GM19372 (cell line): ENCODE measurements around the gene RAB6B.

Source experiments
- ATAC-seq: cut with Tn5 transposase; IDR thresholded peaks from one replicate; pipeline ENCODE4 v1.9.1; 2021; ENCODE audit warnings: mild to moderate bottlenecking, low read depth, moderate library complexity; ENCODE audit not compliant: unreplicated experiment

Gene RAB6B

DNA sequence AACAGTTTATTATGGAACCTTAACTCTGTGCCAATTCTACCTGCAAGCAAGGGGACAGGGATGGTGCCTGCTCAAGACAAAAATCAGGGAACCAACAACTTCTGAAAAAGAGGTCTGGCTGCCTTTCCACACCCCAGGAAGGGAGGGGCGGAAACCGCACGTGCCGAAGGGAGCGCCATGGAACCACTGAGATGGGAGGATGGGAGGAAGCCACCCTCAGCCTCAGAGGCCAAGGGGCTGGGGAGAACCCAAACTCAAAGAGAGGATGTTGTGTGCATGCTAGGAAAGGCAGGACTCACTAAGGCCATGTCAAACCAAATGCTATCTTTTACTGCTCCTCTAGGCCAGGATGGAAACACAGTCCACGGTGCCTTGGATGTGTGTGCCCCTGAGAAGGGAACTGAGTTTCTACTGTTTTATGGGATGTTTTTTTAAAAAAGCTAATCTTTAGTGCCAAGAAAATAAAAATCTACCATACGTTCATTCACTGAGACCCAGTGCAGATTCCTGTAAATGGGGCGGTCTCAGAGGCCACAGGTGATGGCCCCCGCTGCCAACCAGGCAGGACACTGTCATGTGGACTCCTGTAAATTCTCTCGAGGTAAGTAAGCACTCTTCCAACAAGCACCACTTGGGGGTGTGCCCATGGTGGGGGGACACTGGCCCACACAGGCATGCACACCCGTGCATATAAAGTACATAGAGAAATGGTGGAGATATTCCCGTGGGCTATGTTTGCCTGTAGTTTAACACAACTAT, 69.5 kb downstream of the RAB6B start:
- ATAC-seq = no peak

DNA sequence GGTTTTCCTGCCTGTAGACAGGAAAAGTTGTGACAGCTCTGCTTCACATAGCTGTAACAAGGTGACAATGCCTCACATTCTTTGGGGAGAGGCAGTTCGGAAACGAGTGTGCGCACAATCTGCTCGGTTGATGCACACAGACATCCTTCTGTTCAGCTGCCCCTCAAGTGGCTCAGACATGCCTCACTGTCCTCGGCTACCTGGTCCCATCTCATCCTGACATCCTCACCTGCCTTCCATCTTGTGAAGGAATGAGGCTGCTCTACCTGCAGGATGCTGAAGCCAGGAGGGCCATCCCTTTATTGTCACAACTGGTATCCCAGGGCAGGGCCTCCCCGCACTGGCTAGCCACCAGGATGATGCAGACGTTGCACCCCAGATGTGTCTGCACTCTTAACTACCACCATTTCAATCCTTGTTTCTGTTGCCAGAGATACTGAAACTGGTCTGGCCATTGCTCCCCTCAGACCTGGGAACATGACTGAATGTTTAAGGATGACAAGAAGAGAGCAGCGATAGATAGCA, 70.7 kb downstream of the RAB6B start:
- ATAC-seq = no peak

DNA sequence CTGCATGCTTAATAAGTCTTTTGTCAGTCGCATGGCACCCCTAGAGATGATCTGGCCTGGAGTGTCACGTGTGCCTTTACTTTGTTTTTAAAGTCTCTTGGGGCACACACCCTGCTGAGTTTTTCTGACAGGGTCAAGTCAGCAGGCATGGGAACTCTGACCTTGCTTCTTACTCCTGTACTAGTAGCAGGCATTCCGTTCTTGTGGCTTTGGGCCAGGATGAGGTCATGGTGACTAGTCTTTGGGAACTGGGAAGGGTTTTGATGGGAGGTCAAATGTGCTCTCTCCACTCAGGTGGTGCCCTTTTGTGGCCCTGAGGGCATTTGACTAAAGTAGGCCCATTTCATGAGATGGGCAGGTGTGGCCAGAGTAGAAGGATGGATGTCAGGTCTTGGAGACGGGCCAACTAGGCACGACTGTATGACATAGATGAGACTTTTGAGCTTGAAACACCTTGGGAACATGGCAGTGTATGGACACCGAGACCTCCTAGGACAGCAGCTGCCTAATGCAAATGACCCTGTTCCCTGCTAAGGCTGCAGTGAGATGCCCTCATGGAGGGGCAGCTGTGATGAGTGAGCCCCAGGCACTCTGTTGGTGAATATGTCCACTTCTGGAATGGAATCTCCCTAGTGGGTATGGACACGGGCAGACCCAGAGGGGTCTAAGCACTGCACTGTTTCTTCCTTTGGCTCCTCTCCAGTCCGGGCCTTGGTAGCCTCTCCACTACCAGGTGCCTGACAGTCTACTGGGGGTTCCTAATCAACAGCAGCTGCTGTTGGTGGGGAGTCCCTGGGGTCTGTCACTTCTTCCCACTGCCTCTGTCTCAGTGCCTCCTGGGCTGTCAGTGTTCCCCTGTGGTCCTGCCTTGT, 73.7 kb downstream of the RAB6B start:
- ATAC-seq = no peak

DNA sequence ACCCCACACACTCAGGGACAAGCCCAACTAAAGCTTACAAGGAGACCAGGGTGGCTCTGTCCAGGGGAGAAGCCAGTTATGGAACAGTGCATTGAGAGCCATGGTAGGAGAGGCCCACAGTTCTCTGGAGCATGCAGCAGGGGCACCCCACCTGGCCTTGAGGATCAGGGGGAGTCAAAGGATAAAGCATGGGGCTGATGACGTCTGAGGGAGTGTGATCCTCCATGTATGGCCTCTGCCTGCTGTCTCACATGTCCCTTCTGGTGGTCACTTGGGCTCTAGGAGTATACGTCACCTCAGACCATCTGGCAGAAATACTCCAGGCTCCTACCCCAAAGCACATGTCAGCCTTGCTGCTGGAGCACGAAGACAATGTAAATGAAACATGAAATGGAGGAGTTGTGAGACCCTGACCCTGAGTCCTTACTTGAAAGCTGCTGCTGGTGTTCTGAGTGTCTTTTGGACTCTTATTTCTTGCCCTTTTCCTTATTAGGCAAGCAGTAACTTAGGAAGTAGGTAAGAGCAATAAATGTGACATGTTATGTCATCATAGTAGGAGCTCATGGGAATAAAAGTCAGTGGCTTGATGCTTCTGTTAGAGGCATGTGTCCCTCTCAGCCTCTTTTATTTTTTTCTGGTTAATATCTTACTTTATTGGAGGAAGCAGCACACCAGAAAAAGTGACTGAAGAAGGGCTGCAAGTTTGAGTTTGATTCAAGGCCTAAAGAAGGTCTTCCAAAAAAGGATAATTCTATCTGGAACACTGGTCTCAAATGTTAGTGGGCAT, 74.6 kb downstream of the RAB6B start:
- ATAC-seq = no peak

DNA sequence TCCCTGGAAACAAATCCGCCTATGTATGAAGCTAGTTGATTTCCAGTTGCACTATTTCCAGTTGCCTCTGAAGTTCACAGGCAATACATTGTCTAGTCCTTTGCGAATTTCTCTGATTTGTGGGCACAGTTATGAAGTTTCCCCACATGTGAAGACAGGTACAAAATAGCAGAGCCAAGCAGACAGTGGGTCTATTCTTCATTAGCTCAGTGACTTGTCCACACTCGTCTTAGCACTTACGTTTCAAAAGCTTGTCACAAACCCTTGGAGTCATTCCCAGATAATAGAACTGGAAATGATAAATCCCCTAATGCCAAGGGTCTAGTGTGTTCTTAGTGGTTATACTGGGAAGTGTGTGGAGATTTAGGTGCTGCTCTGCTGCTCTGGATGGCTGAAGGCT, 75.6 kb downstream of the RAB6B start:
- no peak for ATAC-seq

DNA sequence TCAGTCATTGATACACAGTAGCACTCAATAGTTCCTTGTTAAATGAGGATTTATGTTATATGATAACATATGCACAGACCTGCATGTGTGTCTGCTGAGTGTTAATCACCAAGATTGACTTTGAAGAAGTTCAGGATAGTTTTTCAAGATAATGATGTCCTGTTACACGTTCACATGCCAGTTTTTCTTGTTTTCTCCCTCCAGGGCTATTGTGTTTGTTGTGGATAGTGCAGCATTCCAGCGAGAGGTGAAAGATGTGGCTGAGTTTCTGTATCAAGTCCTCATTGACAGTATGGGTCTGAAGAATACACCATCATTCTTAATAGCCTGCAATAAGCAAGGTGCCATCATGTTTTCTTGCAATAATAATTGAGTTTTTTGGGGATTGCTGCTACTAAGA, 80.3 kb downstream of the RAB6B start:
- no peak for ATAC-seq

DNA sequence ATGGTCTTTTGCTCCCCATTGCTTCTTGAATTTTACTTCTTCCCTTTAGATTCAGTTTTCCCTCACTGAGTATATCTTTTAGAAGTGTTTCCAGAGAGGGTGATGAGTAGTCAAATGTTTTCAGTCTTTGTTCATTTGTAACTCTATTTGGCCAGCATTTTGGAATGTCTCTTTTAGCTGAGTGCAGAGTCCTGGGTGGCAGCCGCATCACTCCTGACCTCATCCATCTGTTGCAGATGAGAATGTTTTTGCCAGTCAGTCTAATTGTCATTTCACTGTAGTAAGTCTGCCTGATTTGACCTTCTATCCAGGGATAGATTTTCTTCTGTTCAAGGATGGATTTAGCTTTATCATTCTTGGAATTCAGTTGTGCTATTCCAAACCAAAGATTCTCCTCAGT, 82.8 kb downstream of the RAB6B start:
- ATAC-seq = no peak

DNA sequence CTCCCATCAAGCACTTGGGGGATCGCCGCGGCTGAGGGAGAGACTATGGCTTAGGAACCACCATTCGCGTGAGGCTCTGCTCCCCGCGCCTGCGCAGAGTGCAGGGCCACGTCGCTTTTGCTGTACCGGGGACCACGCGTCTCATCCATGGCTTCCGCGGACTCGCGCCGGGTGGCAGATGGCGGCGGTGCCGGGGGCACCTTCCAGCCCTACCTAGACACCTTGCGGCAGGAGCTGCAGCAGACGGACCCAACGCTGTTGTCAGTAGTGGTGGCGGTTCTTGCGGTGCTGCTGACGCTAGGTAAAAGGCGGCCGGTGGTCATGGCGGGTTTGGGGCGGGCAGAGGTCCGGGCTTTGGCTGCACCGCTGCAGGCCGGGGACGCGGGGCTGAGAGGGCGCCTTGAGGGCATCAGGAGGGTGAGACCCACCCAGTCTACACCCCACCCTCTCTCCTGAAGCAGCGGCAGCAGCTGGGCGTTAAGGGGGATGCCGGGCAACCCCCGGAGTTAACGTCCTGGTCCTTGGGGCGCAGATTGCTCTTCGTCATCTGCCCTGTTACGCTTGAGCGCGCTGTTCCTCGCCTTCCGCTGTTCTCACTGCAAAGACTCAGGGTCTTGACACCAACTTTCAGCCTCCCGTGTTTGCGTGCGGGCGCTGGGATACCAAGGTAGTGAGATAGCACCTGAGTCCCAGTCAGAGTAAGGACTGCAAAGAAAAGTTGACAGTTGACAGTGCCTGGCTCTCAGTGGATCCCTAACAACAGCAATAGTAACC, 89.8 kb downstream of the RAB6B start, which contains the start of gene SRPRB:
TSS of gene SRPRB (plus strand) at position 114 of the 774 bp plus-strand sequence. CDS start at position 148, 34 bp downstream.
- peak; percentile 98 for ATAC-seq

DNA sequence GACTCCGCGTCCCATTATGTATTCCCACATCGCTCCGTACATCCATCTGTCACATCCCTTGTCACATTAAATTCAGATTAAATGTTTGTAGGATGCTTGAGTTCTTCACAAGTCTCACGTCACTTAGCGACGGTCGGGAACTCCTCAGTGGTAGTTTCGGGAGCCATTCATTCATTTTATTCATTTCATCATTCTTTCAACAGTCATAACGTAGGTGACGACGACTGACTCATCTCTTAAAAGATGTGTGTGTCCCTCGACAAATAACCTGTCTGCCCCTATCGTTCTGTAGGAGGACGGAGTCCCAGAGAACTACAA, 90.3 kb downstream of the RAB6B start:
- no peak for ATAC-seq

DNA sequence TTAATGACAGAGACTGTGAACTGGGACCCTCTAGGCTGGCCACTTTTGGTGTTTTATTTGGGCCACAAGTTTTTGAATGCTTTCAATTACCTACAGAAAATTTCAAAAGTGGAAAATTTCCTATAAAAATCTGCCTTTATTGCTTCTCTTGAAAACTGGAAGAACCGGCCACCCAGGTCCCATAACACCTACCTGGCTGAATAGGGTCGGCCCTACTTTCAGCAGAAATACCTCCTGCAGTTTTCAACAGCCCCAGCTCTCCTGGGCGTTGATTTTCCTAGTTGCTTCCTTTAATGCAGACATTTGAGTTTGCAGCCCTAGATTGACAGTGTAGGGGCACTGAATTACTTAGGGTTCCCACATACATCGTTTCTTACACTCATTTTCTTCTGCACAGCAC, 90.8 kb downstream of the RAB6B start:
- ATAC-seq = no peak

DNA sequence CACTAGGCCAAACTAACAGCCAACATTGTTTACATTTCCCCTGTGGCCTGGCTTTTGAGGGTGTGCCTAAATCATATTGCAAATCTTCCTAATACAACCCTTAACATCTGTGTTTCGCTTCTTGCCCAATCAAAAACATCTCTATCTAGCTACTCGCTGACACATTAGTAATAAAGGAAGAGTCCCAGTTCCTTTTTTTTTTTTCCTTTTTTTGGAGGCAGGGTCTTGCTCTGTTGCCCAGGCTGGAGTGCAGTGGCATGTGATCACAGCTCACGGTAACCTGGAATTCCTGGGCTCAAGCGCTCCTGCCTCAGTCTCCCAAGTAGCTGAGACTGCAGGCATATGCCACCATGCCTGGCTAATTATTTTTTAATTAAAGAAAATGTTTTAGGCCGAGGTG, 92.2 kb downstream of the RAB6B start:
- no peak for ATAC-seq

DNA sequence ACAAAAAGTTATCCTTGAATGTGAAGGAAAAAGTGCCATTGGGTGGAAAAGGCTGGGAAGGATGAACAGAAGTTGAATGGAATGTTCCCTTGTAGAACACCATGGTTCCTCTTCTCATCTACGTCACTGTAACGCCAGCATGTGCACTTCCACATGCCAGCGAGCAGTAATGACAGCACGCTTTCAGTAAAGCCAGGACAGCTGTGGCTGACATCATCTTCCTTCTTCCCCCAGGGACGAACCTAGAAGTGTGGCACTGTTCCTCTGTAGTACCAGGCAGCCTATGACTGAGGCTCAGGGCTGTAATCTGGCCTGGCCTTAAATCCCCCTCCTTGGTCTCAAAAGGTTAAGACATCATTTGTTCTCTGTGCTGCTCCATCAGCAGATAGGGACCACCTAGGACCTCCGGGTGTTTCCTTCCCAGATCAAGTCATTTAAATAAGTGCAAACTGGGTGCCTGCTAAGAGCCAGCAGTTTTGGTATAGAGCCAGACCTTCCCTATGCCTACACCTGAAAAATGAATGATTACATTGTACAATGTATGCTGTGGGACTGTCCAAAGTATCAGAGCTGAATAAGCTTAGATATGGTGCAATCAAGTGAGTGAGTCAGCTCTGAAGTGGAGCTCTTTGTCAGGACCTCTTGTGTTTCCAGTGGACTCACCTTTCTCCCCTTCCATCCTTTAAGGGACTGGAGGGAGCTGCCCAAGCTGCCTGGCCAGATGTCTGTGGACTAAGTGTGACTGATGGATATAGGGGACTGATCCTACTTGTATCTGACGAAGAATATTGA, 95.7 kb downstream of the RAB6B start:
- ATAC-seq = no peak

DNA sequence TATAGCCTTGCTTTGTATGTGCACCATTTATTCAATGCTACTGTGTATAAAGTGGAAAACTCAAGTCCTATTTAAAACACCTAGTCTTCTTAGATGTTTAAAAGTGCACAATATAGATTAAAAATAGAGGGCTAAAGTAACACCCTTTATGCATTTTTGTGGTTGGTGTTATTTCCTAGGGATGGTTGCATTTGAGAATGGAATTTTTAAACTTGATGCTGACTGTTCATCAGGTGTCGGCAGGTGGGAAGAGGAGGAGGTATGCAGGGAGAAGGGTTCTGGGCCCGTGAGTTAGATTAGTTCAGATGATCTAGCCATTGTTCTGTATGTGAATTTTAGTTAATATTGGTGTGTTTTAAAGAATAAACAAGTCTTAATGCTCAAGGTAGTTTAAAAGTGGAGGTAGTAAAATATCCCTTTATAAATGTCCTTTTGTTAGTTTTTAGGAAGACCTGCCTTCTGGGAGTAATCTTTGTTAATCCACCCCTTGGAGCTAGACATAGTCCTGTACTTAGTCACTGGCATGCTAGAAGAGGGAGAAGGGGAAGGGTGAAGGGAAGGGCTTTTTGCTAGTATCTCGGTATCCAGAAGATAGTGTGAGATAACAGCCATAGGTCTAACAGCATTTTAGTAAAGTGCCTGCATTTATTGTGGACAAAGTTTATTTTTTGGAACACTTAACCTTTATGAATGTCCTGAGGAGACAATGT, 98.1 kb downstream of the RAB6B start:
- no peak for ATAC-seq

DNA sequence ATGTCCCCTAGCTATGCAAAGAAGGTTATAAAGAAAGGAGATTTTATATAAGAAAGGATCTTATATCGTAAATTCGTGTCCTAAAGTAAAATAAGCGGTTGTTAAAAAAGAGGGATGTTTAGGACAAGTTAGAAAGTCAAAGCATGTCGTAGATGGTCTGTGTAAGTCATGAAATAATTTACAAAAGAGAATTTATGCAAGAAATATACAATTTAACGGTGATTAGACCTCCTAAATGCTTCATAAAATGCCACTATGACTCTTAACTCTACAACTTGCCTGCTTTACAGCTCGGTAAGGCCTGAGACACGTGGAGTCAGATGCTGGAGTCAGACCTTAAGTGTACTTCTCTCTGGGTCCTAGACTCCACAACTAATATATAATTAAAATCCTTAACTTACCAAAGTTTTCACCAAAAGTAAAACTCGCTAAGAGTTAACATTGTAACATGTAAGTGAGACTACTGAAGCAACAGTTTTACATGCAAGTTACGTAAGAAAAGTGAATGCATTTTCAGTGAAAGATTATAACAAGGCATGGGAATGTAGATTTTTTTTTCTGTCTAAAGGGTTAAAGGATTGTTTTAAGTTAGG, 103.4 kb downstream of the RAB6B start:
- no peak for ATAC-seq

DNA sequence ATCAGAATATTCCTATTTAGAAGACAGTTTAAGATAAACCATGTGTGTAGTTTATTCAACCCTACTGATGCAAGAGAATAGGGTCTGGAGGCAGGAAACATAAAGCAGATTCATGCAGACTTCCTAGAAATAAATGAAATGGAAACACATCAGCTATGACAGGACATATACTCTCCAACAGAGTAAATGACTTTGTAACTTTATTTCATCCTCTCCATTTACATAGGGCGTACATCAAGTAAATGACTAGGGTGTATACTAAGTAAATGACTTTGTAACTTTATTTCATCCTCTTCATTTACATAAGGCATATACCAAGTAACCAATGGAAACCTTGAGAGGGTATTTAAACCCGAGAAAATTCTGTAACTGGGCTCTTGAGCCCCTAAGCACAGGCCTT, 107.7 kb downstream of the RAB6B start:
- no peak for ATAC-seq

DNA sequence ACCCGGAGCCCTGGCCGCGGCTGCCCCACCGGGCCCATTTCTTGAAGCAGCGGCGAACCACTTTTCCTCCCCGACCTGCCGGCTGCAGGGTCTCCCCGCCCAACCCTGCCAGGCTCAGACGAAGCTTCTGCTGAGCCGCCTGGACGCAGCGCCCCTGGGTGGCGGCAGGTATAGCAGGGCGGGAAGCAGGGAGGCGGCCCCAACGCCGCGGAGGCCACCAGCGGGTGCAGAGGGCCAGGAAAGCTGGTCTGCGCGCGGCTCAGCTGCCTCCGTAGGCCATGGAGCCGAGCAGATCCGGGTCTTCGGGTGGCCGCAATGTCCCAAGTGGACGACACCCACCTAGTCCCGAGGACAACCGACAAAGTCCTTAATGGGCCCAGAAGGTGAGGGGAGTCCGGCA, 111.9 kb downstream of the RAB6B start:
- ATAC-seq = no peak

DNA sequence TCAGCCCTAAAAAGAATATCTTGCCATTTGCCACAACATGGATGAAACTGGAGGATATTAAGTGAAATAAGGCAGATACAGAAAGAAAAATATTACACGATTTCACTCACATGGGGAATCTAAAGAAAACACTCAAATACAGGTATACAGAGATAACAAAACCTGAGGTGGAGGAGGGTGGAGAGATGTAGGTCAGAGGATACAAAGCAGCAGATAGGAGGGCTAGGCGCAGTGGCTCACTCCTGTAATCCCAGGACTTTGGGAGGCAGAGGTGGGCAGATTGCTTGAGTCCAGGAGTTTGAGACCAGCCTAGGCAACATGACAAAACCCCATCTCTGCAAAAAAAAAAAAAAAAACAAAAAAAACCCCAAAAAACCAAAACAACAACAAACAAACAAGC, 113.2 kb downstream of the RAB6B start:
- no peak for ATAC-seq

DNA sequence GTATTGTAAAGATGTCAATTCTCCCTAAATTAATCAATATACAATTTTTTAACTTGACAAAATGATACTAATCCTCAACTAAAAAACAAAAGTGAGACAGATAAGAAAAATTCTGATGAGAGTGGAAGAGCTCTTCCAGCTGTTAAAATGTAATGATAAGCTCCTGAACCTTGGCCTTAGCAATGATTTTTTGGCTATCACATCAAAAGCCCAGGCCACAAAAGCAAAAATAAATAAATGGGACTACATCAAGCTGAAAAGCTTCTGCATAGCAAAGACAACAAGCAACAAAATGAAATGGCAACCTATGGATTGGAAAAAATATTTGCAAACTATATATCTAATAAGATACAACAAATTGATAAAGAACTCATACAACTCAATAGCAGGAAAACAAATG, 114.1 kb downstream of the RAB6B start:
- no peak for ATAC-seq
